Activated T-cell treated with anti-CD3 and anti-CD28 coated beads for 48 hours (primary cell): ENCODE data around the gene ZBP1.

Source experiments
- DNase-seq: peaks from one replicate; pipeline ENCODE4 v3.0.0-alpha.2; 2020; ENCODE audit warnings: low read depth

The ZBP1 gene

GRCh38 chr20:57570145-57570850 is 49.9 kb downstream of the ZBP1 start:
- no peak for DNase-seq

- DNase-seq: no peak
These were observed 51.3 kb downstream of the ZBP1 start for GRCh38 chr20:57568960-57569359.

- DNase-seq: no peak
These were observed 51.9 kb downstream of the ZBP1 start for GRCh38 chr20:57568088-57568896.

GRCh38 chr20:57567471-57568079 is 52.7 kb downstream of the ZBP1 start:
- DNase-seq: no peak

GRCh38 chr20:57566803-57567459 is 53.3 kb downstream of the ZBP1 start:
- no peak for DNase-seq

DNA sequence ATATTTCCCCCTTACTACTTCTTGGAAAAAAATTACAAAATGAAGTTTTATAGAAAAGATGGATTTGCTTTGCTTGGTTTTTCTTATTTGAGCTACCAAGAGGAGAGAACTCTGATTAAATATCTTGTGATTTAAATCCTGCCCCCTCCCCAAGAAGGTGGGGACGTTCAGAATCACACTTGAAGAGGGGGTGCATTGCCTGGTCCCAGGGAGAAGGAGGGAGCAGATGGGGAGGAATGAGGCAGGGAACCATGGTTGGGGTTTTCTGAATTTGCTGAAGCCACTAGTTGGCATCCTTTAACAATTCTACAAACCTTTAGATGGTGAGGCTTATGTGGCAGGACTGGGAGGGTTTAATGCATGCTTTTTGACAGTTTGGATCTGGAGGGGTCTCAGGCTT is 53.8 kb downstream of the ZBP1 start:
- no peak for DNase-seq

GRCh38 chr20:57564951-57565642 is 55.1 kb downstream of the ZBP1 start:
- no peak for DNase-seq

GRCh38 chr20:57564180-57564802 is 55.9 kb downstream of the ZBP1 start:
- no peak for DNase-seq

DNA sequence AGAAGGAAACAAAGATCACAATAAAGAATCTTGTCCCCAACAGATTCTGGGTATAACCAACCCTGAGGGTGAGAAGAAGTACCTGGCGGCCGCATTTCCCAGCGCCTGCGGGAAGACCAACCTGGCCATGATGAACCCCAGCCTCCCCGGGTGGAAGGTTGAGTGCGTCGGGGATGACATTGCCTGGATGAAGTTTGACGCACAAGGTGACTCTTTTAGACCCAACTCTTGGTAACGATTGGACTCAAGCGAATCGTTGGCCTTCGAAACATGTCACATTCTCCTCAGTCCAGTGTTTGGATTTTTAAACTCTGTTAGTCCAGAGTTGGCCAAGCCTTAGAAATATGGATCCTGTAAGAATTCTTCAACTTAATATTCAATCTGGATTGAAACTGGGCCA is 56.7 kb downstream of the ZBP1 start:
- no peak for DNase-seq

- DNase-seq: no peak
These were observed 57.4 kb downstream of the ZBP1 start for GRCh38 chr20:57562541-57563465.

GRCh38 chr20:57561356-57562279 is 58.6 kb downstream of the ZBP1 start:
- DNase-seq: no peak

- no peak for DNase-seq
These were observed 59.5 kb downstream of the ZBP1 start, which contains the start of gene PCK1 for GRCh38 chr20:57560554-57561355. TSS of gene PCK1 (plus strand) at chr20:57561110. CDS start at chr20:57561412, 302 bp downstream.

DNA sequence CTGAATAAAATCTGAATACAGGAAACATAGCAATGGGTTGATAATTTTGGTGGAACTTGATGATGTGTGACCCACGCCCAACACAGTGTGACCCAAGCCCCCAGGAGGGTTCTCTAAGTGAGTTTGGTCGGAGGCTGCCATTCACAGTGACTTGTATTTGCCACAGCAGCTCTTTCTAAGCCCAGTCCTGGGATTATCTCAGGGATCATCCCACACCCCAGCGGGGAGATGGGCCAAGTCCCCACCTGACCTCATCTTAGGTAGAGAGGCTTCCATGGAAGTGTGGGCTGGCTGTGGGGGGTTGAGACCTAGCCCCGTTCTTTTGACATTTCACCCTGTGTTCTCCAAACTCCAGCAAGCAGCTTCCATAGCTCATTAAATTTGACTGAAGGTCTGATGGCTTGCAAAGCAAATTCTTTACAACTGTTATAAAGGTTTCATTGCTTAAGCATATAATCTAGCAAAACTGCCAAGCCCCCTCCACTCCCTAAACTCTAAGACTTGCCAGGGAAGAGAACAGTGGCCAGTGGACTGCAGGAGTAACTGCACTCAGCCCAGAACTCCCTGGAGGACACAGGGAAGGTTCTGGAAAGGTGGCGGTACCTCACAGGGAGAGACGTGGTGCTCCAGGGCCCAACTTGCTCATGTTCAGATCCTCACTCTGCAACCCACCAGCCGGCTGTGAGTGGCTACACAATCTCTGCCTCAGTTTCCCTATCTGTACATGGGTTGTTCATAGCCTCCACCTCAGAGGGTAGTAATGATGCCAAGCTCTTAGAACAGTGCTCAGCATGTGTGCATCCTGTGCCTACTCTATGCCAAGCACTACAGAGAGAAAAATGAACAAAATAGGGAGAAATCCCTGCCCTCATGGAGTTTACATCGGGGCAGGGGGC is 60.3 kb downstream of the ZBP1 start:
- no peak for DNase-seq

DNA sequence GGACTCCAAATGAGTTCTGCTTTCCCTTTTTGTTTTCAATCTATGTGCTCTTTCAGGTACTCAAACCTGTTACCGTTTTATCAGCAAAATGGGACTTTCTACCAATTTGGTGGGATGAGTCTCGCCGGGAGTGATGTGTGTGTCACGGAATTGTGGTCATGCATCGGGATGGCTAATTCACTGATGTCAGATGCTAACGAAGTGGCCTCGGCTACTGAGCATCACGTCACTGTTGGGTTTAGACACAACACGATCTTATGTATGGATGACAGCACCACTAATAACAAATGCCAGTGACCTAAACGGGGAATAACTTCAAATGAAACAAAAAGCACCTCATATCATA is 61.0 kb downstream of the ZBP1 start:
- DNase-seq: no peak

DNA sequence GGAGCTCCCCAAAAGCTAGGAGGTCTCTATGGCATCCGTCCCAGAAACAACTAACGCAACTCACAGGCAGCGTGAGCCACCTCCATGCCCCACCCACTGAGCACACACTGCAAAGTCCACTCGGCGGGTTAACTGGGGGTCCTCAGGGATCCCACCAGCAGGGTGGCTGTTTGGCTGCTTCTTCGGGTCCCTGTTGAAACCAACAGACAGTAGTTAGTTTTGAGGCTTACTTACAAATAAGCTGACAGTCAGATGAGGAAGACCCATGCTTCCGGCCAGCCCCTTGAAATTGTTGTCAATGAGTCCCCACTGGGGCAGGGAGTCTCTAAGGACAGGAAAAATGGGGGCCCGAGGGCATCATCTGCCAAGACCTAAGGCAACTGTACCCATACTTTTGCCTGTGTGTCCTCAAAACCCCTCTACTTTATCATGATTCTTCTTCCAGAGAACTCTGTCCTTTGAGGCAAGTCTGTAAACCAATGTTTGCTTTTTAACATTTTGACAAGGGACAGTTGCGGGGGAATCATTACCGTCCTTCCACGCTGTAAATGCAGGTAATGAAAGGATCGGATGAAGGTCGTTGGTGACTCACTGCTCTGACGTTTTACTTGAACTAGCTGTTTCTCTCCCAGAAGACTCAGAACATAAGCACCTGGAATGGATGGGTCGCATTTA is 61.5 kb downstream of the ZBP1 start:
- no peak for DNase-seq

DNA sequence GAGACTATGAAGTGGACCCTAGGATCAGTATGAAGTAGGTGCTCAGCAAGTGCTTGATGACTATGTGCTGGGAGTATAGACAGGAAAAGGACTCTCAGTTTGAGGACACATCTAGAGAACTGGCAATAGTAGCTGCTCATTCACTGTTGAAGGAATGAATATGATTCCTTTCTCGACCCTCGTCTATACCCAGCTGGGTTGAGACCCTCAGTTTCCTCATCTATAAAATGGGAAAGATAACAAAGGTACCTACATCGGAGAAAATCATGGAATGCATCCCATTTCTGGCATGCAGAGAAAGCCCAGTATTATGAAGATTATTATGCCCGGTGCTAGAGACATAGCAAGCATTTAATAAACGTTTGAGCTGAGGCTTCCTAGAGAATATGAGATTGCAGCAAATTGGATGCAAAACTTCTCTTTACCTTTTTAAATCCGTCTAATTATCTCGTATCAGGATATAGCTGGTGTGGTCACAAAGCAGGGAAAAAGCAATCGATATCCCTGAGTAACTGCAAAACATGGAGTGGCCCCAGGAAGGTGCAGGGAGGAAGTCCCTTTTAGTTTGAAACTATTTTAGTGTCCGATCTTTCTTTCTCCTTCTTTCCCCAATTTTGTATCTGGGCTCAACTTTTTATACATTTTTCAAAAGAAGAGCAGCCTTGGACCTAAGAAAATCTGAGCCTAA is 62.2 kb downstream of the ZBP1 start:
- no peak for DNase-seq
